Lower leg skin (tissue), 4 donors: Measurements from ENCODE around the gene SETDB2. TPM values are rescaled to one million over a fixed set of nuclear protein-coding genes. Genes with fewer than 3 reads are reported as not detected.

ENCODE experiments used
- DNase-seq, 2 donors: peaks; one replicate each; pipeline ENCODE4 v3.0.0-alpha.2; 2019; ENCODE audit warnings: low spot score in 2 of 2
- H3K4me3 ChIP-seq: fragments of 200-600 bp; sonication (generic); 2 replicates; pipeline ENCODE4 v1.5.1; 2017; ENCODE audit warnings: mild to moderate bottlenecking, low read depth; ENCODE audit not compliant: poor library complexity, severe bottlenecking
- POLR2A ChIP-seq, 2 donors: fragments of 450-650 bp; IDR thresholded peaks; one replicate each; pipeline ENCODE4 v1.6.1; 2016 to 2017; ENCODE audit warnings: antibody characterized with exemption in 2 of 2, mild to moderate bottlenecking in 1 of 2, moderate library complexity in 1 of 2
- WGBS, 2 donors: methylation state at CpG; one replicate each; pipeline ENCODE4 v1.1.5; 2018; 5-methylcytosine and 5-hydroxymethylcytosine counted together
- intact Hi-C: fragments of 100-400 bp; cut with DNase I; formaldehyde crosslinking; loops from one replicate; pipeline ENCODE4 v1.15.0; 2023; ENCODE audit warnings: low total_unique reads
- total RNA-seq, 4 donors: library from RNA; depleted of rRNA; stranded (reverse); fragments of >200 nt; gene quantifications; one replicate each; pipeline ENCODE4 v1.1.0, GENCODE V29; 2016
- TF ChIP-seq, protein P1 (sequence below), 3 donors: fragments of 450-650 bp; IDR thresholded peaks; one replicate each; pipeline ENCODE4 v1.5.1; 2016; ENCODE audit warnings: antibody characterized with exemption in 3 of 3, mild to moderate bottlenecking in 3 of 3, moderate library complexity in 2 of 3

Gene SETDB2
- total RNA-seq, 4 donors from 2014 or later: 9.3 to 14.4 (median 9.9) TPM

DNA sequence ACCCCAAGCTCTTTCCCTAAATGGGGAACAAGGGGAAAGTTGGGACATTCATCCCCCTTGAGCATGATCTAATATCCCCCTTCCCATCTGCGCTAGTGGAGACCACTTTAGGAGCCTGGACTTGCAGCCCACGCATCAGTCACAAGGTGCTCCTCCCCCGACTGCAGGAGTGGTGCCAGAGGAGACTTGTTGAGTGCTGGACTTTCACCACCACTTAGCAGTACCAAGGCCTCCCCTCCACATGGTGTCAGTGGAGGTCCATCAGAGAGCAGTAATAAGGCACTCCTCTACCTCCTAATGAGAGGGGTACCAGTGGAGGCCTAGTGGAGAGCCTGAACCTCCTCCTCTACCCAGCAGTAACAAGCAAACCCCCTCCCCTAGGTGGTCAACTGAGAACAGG lies 22.7 kb upstream of the SETDB2 start:
- H3K4me3 ChIP-seq: no peak overlapping the region
- no peak for DNase-seq
- WGBS, 2 donors: 93 to 94% methylated on average over 3 of the region's 3 CpGs
- intact Hi-C loops: no loop called here
- no peak for TF ChIP-seq POLR2A (IDR thresholded peaks at IDR 0.05)
- TF ChIP-seq, protein P1, sequence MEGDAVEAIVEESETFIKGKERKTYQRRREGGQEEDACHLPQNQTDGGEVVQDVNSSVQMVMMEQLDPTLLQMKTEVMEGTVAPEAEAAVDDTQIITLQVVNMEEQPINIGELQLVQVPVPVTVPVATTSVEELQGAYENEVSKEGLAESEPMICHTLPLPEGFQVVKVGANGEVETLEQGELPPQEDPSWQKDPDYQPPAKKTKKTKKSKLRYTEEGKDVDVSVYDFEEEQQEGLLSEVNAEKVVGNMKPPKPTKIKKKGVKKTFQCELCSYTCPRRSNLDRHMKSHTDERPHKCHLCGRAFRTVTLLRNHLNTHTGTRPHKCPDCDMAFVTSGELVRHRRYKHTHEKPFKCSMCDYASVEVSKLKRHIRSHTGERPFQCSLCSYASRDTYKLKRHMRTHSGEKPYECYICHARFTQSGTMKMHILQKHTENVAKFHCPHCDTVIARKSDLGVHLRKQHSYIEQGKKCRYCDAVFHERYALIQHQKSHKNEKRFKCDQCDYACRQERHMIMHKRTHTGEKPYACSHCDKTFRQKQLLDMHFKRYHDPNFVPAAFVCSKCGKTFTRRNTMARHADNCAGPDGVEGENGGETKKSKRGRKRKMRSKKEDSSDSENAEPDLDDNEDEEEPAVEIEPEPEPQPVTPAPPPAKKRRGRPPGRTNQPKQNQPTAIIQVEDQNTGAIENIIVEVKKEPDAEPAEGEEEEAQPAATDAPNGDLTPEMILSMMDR (IDR thresholded peaks at IDR 0.05): no peak

DNA sequence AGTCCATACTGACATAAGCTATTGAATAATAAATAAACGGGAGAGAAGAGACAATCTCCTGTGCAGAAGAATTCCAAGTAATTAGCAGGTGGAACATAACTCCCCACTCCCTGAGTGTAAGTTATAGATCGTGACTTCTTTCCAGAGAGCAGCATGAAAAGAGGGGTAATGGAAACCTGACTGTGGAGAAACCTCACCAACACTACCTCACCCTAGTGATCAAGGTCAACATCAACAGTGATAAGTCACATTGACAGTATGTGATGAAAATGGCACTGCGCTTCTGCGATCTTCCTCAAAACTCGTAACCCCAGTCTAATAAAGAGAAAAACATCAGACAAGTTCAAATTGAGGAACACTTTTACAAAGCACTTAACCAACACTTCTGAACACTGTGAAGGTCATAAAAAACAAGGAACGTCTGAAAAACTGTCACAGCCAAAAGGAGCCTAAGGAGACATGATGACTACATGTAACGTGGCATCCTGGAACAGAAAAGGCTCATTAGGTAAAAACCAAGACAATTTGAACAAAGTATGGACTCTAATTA lies 20.0 kb upstream of the SETDB2 start:
- TF ChIP-seq POLR2A (IDR thresholded peaks at IDR 0.05): no peak
- TF ChIP-seq, protein P1 (IDR thresholded peaks at IDR 0.05): no peak
- WGBS, 2 donors: 88 to 89% methylated on average over 7 of the region's 7 CpGs
- intact Hi-C loops: no loop called here
- no peak overlapping the region for H3K4me3 ChIP-seq
- DNase-seq: no peak

DNA sequence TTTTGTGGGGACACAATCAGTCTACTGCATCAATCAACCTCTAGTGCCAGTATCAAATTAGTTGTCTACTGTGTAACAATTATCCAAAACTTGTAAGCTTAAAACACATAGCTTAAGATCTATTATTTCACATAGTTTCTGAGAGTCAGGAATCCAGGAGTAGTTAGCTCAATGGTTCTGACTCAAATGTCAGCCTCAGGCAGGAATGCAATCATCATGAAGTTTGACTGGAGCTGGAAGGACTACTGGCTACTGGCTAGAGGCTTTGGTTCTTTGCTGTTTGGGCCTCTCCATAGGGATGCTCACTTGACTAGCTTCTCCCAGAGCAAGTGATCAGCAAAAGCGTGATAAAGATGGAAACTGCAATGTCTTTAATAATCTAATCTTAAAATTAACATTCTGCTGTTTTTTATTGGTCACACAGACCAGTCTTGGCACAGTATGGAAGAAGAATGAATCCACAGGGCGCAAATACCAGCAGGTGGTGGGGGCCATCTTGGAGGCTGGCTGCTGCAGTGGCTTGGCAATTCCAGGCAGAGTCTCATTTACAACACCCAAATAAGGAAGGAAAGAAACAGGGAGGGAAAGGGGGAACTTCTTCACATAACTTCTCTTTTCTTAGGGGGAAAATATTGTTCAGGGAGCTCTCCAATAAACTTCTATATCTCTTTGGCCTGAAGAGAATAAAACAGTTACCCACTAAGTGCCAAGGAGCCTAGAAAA lies 15.9 kb upstream of the SETDB2 start:
- TF ChIP-seq, protein P1 (IDR thresholded peaks at IDR 0.05): no peak
- TF ChIP-seq POLR2A (IDR thresholded peaks at IDR 0.05): no peak
- DNase-seq: no peak
- intact Hi-C loops: no loop called here
- 93 to 96% methylated on average over 2 of the region's 2 CpGs for WGBS, 2 donors
- H3K4me3 ChIP-seq: no peak overlapping the region

DNA sequence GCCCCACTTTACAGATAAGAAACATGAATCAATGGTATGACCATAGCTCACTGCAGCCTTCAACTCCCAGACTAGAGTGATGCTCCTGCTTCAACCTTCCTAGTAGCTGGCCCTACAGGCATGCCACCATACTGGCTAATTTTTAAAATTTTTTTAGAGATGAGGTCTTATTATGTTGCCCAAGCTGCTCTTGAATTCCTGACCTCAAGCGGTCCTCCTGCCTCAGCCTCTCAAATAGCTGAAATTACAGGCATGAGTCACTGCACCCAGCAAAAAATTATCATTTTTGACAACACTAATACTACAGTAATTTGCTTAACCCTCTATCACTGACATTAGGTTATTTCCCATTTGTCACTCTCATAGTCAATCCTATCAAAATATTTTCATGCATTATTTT lies 15.0 kb upstream of the SETDB2 start:
- DNase-seq: no peak
- 97 to 100% methylated on average over 1 of the region's 1 CpG for WGBS, 2 donors
- TF ChIP-seq POLR2A (IDR thresholded peaks at IDR 0.05): no peak
- TF ChIP-seq, protein P1 (IDR thresholded peaks at IDR 0.05): no peak
- no peak overlapping the region for H3K4me3 ChIP-seq
- intact Hi-C loops: no loop called here

DNA sequence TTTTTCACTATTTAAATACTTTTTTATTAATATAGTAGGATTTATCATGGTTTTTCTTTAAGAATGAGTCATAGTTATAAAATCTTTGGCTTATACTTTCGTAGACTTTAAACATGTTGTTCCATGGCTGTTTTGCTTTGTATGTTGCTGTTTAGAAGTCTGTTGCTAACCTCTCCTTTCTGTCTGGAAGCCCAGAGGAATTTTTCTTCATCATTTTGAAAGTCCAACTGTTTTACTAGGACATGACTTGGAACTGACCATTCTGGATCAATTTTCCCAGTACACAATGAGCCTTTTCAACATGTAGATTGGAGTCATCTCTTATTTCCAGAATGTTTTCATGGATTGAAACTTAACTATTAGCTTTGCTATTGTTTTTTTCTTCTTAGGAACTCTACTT lies 8.1 kb upstream of the SETDB2 start:
- 31 to 40% methylated on average over 1 of the region's 1 CpG for WGBS, 2 donors
- no peak overlapping the region for H3K4me3 ChIP-seq
- intact Hi-C loops: loop anchor here (5.0 kb wide), 1 partner anchor 946 kb away; no protein-coding TSS in a partner anchor

More for the DNA sequence above, 8.1 kb upstream of the SETDB2 start:
- TF ChIP-seq POLR2A (IDR thresholded peaks at IDR 0.05): no peak
- TF ChIP-seq, protein P1 (IDR thresholded peaks at IDR 0.05): no peak
- DNase-seq: no peak
